ENCODE results near the gene NOTUM. TPM values are rescaled to one million over a fixed set of nuclear protein-coding genes. Genes with fewer than 3 reads are reported as not detected.

The NOTUM gene
- total RNA-seq, 3 donors from 2014 or later: 0.13 TPM; not detected in 2

GRCh38 chr17:81973432-81973831, 12.4 kb upstream of the NOTUM start:
- no peak overlapping the region for H3K4me3 ChIP-seq
- TF ChIP-seq, protein P1, sequence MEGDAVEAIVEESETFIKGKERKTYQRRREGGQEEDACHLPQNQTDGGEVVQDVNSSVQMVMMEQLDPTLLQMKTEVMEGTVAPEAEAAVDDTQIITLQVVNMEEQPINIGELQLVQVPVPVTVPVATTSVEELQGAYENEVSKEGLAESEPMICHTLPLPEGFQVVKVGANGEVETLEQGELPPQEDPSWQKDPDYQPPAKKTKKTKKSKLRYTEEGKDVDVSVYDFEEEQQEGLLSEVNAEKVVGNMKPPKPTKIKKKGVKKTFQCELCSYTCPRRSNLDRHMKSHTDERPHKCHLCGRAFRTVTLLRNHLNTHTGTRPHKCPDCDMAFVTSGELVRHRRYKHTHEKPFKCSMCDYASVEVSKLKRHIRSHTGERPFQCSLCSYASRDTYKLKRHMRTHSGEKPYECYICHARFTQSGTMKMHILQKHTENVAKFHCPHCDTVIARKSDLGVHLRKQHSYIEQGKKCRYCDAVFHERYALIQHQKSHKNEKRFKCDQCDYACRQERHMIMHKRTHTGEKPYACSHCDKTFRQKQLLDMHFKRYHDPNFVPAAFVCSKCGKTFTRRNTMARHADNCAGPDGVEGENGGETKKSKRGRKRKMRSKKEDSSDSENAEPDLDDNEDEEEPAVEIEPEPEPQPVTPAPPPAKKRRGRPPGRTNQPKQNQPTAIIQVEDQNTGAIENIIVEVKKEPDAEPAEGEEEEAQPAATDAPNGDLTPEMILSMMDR (IDR thresholded peaks at IDR 0.05): no peak
- DNase-seq (no peak), ATAC-seq (no peak)
- intact Hi-C loops (cut with DNase I, micrococcal nuclease): no loop called here
- H3K36me3 ChIP-seq (ENCODE audit: low read depth): no peaks in the 10 kb centered on the region
- H3K4me1 ChIP-seq (ENCODE audit: low read depth): peaks cover under 1% of the 10 kb centered on the region
- no peaks in the 10 kb centered on the region for H3K9me3 ChIP-seq

- DNase-seq (no peak), ATAC-seq (no peak)
- H3K4me1 ChIP-seq (ENCODE audit: low read depth): peaks cover 15% of the 10 kb centered on the region
- intact Hi-C loops (cut with DNase I, micrococcal nuclease): no loop called here
- H3K36me3 ChIP-seq (ENCODE audit: low read depth): no peaks in the 10 kb centered on the region
- no peaks in the 10 kb centered on the region for H3K9me3 ChIP-seq
- no peak overlapping the region for H3K4me3 ChIP-seq
- TF ChIP-seq, protein P1 (IDR thresholded peaks at IDR 0.05): no peak
Observed at GRCh38 chr17:81968850-81969812, 8.1 kb upstream of the NOTUM start.

DNA sequence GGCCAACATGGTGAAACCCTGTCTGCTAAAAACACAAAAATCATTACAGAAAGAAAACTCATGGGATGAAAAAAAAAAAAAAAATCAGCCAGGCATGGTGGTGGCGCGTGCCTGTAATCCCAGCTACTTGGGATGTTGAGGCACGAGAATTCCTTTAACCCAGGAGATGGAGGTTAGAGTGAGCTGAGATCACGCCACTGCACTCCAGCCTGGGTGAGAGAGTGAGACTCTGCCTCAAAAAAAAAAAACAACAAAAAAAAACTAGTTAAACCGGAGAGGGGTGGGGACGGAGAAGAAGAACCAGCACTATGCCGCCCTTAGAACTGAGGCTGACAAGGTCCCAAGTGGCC, 7.4 kb upstream of the NOTUM start:
- H3K4me3 ChIP-seq: no peak overlapping the region
- no peaks in the 10 kb centered on the region for H3K36me3 ChIP-seq (ENCODE audit: low read depth)
- intact Hi-C loops (cut with DNase I, micrococcal nuclease): no loop called here
- ATAC-seq (no peak), DNase-seq (no peak)
- H3K9me3 ChIP-seq: no peaks in the 10 kb centered on the region
- TF ChIP-seq, protein P1 (IDR thresholded peaks at IDR 0.05): no peak
- peaks cover 15% of the 10 kb centered on the region for H3K4me1 ChIP-seq (ENCODE audit: low read depth)

DNA sequence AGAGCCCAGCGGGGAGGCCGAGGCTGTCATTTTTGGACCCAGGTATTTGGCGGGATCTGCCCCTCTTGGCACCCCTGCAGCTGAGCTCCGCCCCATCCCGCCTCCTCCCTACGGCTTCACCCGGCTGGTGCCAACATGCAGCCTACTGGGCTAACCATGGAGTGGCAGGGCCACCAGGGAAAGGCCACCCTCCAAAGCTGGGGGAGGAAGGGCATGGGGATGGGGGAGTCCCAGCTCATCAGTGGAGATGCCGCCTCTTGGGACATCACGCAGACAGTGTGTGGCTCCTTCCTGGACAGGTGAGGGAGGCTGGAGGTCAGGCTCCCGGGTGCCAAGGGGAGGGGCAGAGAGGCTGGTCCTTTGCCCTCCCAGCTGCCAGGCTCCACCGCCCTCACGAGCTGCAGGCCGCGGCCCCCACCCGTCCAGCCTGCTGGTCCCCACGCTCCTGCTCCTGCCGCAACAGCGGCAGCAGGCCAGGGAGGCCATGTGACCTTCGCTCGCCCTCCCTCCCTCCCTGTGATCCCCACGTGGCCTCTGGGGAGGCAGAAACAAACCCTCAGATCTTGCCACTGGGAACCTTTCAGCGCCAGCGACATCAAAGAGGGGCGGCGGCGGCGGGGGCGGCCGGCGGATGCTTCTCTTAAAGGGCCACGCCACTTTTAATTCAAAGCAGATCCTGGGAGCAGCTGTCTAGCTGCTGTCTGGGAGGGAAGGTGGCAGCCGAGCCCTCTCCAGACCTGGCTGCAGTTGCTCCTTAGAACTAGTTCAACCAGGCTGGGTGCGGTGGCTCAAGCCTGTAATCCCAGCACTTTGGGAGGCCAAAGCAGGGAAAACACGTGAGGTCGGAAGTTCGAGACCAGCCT, 6.8 kb upstream of the NOTUM start:
- intact Hi-C loops (cut with DNase I, micrococcal nuclease): no loop called here
- DNase-seq (peak; percentile 80 to 88 (median 82)), ATAC-seq (peak; percentile 80)

GRCh38 chr17:81967244-81967532, 6.2 kb upstream of the NOTUM start:
- TF ChIP-seq, protein P1 (IDR thresholded peaks at IDR 0.05): no peak
- ATAC-seq (peak; percentile 6), DNase-seq (no peak)
- no peak overlapping the region for H3K4me3 ChIP-seq
- intact Hi-C loops (cut with DNase I, micrococcal nuclease): no loop called here
- H3K4me1 ChIP-seq (ENCODE audit: low read depth): peaks cover 15% of the 10 kb centered on the region
- no peaks in the 10 kb centered on the region for H3K9me3 ChIP-seq
- H3K36me3 ChIP-seq (ENCODE audit: low read depth): no peaks in the 10 kb centered on the region

More for the DNA sequence above, 6.8 kb upstream of the NOTUM start:
- TF ChIP-seq, protein P1 (IDR thresholded peaks at IDR 0.05): no peak
- no peak overlapping the region for H3K4me3 ChIP-seq
- no peaks in the 10 kb centered on the region for H3K36me3 ChIP-seq (ENCODE audit: low read depth)
- H3K4me1 ChIP-seq (ENCODE audit: low read depth): peaks cover 15% of the 10 kb centered on the region
- H3K9me3 ChIP-seq: no peaks in the 10 kb centered on the region
